Uterus (tissue), 4 donors: ENCODE results near the gene LDLRAD4. TPM values are rescaled to one million over a fixed set of nuclear protein-coding genes. Genes with fewer than 3 reads are reported as not detected.

ENCODE experiments used
- DNase-seq, 2 donors: peaks; one replicate each; pipeline ENCODE4 v3.0.0-alpha.2; 2019 to 2020
- H3K27ac ChIP-seq, 2 donors: fragments of 200-600 bp; sonication (generic); 1 replicate in 1 of 2; 2 replicates in 1 of 2; pipeline ENCODE4 v1.5.1; 2016 to 2018
- H3K27me3 ChIP-seq, 2 donors: fragments of 200-600 bp; sonication (generic); one replicate each; pipeline ENCODE4 v1.5.1; 2018 to 2019; ENCODE audit warnings: control low read depth in 1 of 2
- H3K36me3 ChIP-seq, 2 donors: fragments of 200-600 bp; sonication (generic); one replicate each; pipeline ENCODE4 v1.5.1; 2019; ENCODE audit warnings: control low read depth in 1 of 2
- H3K4me1 ChIP-seq, 2 donors: fragments of 200-600 bp; sonication (generic); one replicate each; pipeline ENCODE4 v1.5.1; 2018 to 2019; ENCODE audit warnings: control low read depth in 1 of 2
- H3K4me3 ChIP-seq, 2 donors: fragments of 200-600 bp; sonication (generic); 1 replicate in 1 of 2; 2 replicates in 1 of 2; pipeline ENCODE4 v1.5.1; 2018 to 2019; ENCODE audit warnings: mild to moderate bottlenecking in 1 of 2
- H3K9me3 ChIP-seq, 2 donors: fragments of 200-600 bp; sonication (generic); one replicate each; pipeline ENCODE4 v1.5.1; 2019; ENCODE audit warnings: control low read depth in 1 of 2
- POLR2A ChIP-seq, 2 donors: fragments of 450-650 bp; IDR thresholded peaks; one replicate each; pipeline ENCODE4 v1.6.1; 2016; ENCODE audit warnings: antibody characterized with exemption in 2 of 2, mild to moderate bottlenecking in 1 of 2, moderate library complexity in 1 of 2
- intact Hi-C: fragments of 100-400 bp; cut with DNase I; formaldehyde crosslinking; loops from one replicate; pipeline ENCODE4 v1.15.1; 2023; ENCODE audit warnings: low total_unique reads
- total RNA-seq, 4 donors: library from RNA; depleted of rRNA in 3 of 4; stranded (reverse); fragments of >200 nt in 3 of 4; gene quantifications; one replicate each; pipeline versions ENCODE4 v1.1.0 to v1.2.4, GENCODE V29; 2014 to 2023
- TF ChIP-seq, protein P1 (sequence below), 4 experiments: fragments of 200-600 bp in 2 of 4; fragments of 450-650 bp in 2 of 4; sonication (generic) in 2 of 4; IDR thresholded peaks; one replicate each; pipeline ENCODE4 v1.5.1; 2016 to 2019; ENCODE audit warnings: antibody characterized with exemption in 4 of 4, mild to moderate bottlenecking in 2 of 4, moderate library complexity in 1 of 4
- donor health status: DM: yes; HTN: yes; CAD: no.

Gene LDLRAD4
- total RNA-seq, 4 donors from 2014 or later, result 23.8 to 82.2 (median 39.3) TPM

DNA sequence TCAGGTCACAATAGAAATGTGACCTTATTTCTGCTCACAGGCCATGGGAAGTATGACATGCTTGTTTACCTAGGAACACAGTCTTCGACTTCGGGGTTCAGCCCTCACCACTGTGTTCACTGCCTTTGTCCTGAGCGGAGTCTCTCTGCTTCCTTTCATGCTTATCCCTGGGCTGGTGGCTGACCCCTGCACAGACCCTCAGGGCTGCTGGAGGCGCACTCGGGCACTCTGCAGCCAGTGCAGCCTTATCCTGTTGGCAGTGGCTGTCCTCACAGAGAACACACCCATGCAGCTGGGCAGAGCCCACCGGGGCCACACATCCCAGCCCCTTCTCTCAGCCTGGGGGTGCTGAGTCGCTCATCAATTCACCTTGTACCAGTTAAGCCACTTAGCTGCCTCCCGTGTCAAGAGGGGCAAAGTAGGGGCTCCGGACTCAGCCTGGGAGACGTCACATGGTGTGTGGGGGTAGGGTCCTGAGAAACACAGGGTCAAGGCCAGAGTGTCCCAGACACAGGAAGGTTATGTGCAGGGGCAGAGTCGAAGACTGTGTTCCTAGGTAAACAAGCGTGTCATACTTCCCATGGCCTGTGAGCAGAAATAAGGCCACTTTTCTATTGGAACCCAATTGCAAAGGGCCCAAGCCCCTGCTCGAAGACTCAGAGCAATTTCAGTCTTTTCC, 400.3 kb downstream of the LDLRAD4 start:
- DNase-seq, result no peak

DNA sequence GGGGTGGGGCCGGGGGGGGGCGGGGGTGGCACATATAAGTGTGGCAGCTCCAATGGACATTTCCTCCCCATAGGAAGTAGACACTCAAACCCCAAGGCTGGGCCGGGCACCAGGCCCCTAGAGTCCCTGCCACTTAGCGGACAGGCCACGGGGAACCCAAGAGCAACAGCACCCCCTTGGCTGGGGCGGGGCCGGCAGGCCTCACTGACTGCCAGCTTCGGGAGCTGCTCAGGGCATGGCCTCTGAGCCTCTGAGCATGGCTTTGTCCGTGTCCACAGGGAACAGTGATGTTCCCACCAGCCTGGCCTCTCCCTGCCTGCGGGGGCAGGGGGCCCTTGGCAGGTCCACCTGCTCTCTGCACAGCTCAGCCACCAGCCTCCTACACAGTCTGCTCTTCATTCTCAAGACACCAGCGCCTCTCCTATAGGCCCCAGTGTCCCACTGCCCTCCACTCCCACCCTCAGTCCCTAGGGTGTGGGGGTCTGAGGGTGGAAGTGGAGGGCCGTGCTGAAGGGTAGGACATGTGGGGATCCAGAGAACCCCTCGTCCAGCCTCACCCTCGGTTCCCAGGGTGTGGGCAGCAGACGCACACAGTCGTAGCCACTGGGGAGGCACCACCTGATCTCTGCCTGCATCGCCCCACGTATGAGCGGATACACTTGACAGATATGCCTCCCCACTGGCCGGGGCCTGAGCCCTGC, 401.1 kb downstream of the LDLRAD4 start:
- intact Hi-C loops, result no loop called here
- DNase-seq, result no peak
- H3K27me3 ChIP-seq, result no peaks in the 10 kb centered on the region
- H3K4me3 ChIP-seq, result no peak overlapping the region
- no peaks in the 10 kb centered on the region for H3K9me3 ChIP-seq
- H3K27ac ChIP-seq, result no peak overlapping the region
- no peak for TF ChIP-seq POLR2A (IDR thresholded peaks at IDR 0.05)
- TF ChIP-seq, protein P1, sequence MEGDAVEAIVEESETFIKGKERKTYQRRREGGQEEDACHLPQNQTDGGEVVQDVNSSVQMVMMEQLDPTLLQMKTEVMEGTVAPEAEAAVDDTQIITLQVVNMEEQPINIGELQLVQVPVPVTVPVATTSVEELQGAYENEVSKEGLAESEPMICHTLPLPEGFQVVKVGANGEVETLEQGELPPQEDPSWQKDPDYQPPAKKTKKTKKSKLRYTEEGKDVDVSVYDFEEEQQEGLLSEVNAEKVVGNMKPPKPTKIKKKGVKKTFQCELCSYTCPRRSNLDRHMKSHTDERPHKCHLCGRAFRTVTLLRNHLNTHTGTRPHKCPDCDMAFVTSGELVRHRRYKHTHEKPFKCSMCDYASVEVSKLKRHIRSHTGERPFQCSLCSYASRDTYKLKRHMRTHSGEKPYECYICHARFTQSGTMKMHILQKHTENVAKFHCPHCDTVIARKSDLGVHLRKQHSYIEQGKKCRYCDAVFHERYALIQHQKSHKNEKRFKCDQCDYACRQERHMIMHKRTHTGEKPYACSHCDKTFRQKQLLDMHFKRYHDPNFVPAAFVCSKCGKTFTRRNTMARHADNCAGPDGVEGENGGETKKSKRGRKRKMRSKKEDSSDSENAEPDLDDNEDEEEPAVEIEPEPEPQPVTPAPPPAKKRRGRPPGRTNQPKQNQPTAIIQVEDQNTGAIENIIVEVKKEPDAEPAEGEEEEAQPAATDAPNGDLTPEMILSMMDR (IDR thresholded peaks at IDR 0.05), result no peak
- H3K36me3 ChIP-seq, result no peaks in the 10 kb centered on the region
- no peaks in the 10 kb centered on the region for H3K4me1 ChIP-seq

More for the DNA sequence above, 400.3 kb downstream of the LDLRAD4 start:
- no peak overlapping the region for H3K4me3 ChIP-seq
- H3K4me1 ChIP-seq, result no peaks in the 10 kb centered on the region
- H3K27ac ChIP-seq, result no peak overlapping the region
- no peaks in the 10 kb centered on the region for H3K36me3 ChIP-seq
- no peaks in the 10 kb centered on the region for H3K9me3 ChIP-seq
- TF ChIP-seq, protein P1 (IDR thresholded peaks at IDR 0.05), result no peak
- H3K27me3 ChIP-seq, result no peaks in the 10 kb centered on the region
- intact Hi-C loops, result no loop called here

DNA sequence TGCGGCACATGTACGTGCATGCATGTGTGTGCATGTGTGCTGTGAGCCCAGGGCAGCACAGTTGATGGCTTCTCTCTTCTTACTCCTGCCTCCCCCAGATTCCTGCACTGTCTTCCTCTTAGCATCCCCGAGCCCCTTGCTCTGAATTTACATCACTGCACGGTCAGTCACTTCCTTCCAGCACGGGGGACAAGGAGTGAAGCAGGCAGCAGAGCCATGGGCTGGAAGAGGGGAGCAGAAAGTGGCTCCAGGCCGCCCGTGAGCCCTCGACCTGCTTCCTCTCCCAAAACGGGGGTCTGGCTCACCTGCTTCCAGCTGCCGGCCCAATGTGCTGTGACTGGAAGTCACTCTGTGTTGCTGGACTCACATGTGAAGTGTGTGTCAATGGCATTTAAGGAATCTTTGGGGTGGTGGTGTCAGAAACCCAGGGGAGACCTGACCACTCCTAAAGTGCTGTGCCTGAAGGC, 401.7 kb downstream of the LDLRAD4 start:
- intact Hi-C loops, result no loop called here
- no peaks in the 10 kb centered on the region for H3K36me3 ChIP-seq
- H3K9me3 ChIP-seq, result no peaks in the 10 kb centered on the region
- no peaks in the 10 kb centered on the region for H3K27me3 ChIP-seq
- DNase-seq, result no peak
- no peak overlapping the region for H3K4me3 ChIP-seq
- no peak overlapping the region for H3K27ac ChIP-seq
- no peaks in the 10 kb centered on the region for H3K4me1 ChIP-seq
- TF ChIP-seq, protein P1 (IDR thresholded peaks at IDR 0.05), result no peak
- TF ChIP-seq POLR2A (IDR thresholded peaks at IDR 0.05), result no peak

DNA sequence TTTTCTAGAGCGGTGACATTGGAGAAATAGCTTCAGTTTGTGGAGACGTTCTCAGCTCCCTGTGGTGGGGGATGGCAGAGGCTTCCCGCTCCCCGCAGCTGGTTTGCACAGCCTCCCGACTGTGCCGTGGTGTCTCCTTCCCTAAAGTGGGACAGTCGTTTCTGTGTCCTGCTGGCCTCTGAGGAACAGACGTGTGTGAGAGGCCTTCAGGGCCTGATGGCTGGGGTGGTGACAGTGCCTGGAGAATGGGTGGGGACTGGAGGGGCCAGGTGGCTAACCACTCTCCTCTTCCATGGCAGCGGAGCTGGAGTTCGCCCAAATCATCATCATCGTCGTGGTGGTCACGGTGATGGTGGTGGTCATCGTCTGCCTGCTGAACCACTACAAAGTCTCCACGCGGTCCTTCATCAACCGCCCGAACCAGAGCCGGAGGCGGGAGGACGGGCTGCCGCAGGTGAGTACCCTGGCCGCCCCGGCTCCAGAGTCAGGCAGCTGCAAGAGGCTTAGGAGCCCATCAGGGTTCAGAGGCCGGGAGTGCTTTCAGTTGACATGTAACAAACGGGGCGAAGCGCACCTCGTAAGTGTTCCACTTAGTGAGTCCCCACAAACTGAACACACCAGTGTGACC, 402.4 kb downstream of the LDLRAD4 start:
- Histone ChIP-seq H3K4me1 (no peaks in the 10 kb centered on the region), H3K4me3 (no peak overlapping the region), H3K27me3 (no peaks in the 10 kb centered on the region), H3K27ac (no peak overlapping the region), H3K9me3 (no peaks in the 10 kb centered on the region), H3K36me3 (no peaks in the 10 kb centered on the region)
- intact Hi-C loops, result no loop called here
- no peak for DNase-seq
- TF ChIP-seq, protein P1 (IDR thresholded peaks at IDR 0.05), result no peak
- no peak for TF ChIP-seq POLR2A (IDR thresholded peaks at IDR 0.05)

GRCh38 chr18:13621446-13621849, 402.9 kb downstream of the LDLRAD4 start:
- intact Hi-C loops, result no loop called here
- no peak for TF ChIP-seq POLR2A (IDR thresholded peaks at IDR 0.05)
- TF ChIP-seq, protein P1 (IDR thresholded peaks at IDR 0.05), result no peak

More at GRCh38 chr18:13621446-13621849, 402.9 kb downstream of the LDLRAD4 start:
- no peak for DNase-seq
- Histone ChIP-seq H3K4me1 (no peaks in the 10 kb centered on the region), H3K4me3 (no peak overlapping the region), H3K27me3 (no peaks in the 10 kb centered on the region), H3K9me3 (no peaks in the 10 kb centered on the region), H3K36me3 (no peaks in the 10 kb centered on the region), H3K27ac (no peak overlapping the region)
